Vagina (tissue), 2 donors: Measurements from ENCODE around the gene MRPL33.

ENCODE experiments used
- POLR2A ChIP-seq, 2 donors: fragments of 450-650 bp; IDR thresholded peaks; one replicate each; pipeline ENCODE4 v1.6.1; 2017; ENCODE audit warnings: antibody characterized with exemption in 2 of 2, mild to moderate bottlenecking in 2 of 2, moderate library complexity in 2 of 2
- TF ChIP-seq, protein P1 (sequence below), 3 experiments: fragments of 450-650 bp in 2 of 3; fragments of 200-600 bp in 1 of 3; sonication (generic) in 1 of 3; IDR thresholded peaks; one replicate each; pipeline ENCODE4 v1.5.1; 2017 to 2019; ENCODE audit warnings: antibody characterized with exemption in 3 of 3, mild to moderate bottlenecking in 2 of 3, moderate library complexity in 2 of 3

DNA sequence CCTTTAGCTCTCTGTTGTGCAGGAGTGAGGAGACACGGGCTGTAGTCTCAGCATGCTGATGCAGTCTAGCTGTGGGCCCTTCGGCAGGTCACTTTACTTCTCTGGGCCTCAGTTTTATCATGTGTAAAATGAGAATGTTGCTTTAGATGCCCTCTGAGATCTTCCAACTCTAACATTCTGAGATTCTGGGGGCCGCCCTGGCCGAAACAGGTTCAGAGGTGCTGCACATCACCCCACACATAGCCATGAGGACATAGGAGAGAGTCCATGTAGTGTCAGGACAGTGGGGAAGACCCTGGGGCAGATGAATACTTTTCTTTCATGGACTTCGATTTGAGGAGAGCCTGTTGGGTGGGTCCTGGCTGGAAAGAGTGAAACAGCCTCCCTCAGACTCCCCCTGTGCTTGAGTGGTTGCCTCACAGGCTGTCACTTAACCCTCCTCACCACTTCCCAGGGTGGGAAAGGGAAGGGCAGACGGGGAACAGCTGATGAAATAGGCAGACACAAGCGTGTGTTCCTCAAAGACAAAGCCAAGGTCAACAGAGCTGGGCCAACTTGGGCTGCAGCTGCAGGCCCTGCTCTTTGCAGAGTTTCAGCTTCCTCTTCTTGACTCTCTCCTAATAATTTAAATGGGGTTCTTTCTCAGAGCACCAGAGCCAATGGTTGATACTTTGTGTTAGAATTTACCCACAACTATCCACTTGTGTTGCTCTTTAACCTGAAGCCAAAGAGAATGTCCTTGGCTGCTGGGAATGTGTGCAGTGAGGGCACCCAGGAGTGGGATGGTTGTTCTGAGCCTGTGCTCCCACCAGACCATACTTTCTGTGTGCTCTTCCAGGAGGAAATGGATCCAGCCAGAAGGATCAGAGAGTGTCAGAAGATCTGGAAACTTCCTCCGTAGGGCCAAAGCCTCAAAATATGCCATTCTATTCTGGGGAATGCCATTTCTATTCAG, 14.7 kb upstream of the MRPL33 start:
- TF ChIP-seq, protein P1, sequence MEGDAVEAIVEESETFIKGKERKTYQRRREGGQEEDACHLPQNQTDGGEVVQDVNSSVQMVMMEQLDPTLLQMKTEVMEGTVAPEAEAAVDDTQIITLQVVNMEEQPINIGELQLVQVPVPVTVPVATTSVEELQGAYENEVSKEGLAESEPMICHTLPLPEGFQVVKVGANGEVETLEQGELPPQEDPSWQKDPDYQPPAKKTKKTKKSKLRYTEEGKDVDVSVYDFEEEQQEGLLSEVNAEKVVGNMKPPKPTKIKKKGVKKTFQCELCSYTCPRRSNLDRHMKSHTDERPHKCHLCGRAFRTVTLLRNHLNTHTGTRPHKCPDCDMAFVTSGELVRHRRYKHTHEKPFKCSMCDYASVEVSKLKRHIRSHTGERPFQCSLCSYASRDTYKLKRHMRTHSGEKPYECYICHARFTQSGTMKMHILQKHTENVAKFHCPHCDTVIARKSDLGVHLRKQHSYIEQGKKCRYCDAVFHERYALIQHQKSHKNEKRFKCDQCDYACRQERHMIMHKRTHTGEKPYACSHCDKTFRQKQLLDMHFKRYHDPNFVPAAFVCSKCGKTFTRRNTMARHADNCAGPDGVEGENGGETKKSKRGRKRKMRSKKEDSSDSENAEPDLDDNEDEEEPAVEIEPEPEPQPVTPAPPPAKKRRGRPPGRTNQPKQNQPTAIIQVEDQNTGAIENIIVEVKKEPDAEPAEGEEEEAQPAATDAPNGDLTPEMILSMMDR (IDR thresholded peaks at IDR 0.05), result no peak
- no peak for TF ChIP-seq POLR2A (IDR thresholded peaks at IDR 0.05)
